Stimulated activated CD8-positive, alpha-beta memory T cell treated with anti-CD3 and anti-CD28 coated beads, Interleukin-7, amount 100 ng/mL, for 4 hours (primary cell): ENCODE results near the gene DSTN.
"Not testable (repeated sequence)": the region's sequence is repeated elsewhere in the genome, so short reads cannot be mapped to it uniquely, and the experiment has no call there.

Source experiments
- DNase-seq, 2 donors: peaks; one replicate each; pipeline ENCODE4 v3.0.0-alpha.2; 2020; ENCODE audit warnings: low read depth in 2 of 2

DSTN gene

DNA sequence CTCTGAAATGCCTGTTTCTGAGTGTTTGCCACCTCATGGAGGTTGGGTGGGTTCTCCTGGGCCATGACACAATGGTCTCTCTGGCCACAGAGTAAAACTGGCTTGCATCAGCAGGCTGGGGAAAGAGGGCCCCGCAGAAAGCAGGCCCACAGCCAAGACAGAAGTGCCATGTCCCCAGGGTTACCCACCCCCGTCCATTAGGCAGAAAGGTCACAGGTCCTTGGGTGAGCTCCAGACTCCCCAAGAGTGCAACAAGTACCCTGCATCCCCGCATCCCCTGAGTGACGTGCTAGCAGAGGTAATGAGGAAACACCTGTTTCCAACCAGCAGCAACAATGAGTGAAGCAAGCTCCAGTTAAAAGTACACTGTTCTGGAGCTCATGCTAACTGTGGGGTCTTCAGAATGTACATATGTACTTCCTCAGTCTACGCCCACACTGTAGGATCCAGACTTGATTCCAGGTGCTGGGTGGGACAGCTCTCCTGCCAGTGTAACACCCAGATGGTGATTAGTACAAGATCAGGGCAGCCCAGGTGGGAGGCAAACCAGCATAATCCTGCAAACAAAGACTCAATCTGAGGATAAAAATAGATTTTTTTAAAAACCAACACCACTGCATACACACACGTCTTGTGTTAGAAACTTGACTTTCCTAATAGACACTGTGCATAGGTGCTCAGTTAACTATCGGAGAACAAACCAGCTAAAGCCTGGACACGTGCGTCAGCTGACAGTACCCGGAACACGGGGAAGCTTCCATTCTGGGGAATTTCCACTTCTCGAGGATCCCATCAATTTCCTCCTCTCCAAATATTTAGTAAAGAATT, 80.6 kb downstream of the DSTN start:
- DNase-seq = no peak

DNA sequence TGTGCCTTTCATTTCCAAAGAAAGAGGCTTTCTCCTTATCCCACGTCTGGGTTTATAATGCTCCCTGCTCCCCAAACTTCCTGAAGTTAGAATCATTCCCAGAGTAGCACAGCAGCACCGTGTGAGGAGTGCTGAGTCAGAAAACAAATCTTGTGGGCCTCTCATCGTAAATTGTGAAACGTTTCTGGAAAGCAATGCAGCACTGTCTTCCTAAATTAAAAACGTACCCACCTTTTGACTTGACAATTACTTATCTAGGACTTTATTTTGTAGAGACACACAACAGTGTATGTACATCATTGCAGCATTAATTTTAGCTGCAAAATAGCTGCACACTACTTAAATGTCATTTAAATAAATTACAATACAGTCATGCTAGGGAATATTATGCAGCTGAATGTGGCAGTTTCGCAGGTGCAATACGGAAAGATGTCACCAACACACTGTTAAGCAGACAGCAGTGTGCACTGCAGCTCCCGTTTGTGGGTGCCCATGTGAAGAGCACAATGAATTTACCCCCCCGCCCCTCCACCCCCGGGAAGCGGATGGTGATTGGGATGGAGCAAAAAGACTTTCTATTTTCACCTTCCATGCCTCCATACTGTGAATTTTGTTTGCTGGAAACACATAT, 81.4 kb downstream of the DSTN start:
- DNase-seq = no peak

DNA sequence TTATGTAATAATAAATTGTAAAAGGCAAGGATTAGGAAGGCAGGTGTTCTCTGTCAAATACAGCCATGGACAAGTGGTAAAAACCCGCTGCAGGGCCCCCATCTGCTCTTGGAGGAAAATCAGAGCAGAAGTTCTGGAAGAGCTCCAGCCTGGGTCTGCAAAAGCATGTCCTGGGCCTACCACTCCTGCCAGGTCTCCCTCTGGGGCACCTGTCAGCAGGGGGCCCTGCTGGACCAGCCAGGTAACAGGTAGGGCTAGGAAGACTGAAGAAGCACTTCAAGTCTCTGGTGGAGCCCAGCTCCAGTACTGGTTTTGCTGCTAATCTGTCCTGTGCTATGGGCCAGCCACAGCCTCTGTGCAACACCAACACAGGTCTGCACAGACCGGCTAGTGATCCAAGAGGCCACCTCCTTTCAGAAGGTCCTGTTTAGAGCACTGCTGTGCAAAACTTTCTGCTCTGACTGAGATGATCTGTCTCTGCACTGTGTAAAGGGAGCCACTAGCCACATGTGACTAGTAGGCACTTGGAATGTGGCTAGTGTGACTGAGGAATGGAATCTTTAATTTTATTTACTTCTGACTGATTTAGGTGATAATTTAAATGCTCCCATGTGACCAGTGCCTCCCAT, 82.0 kb downstream of the DSTN start:
- DNase-seq = no peak

DNA sequence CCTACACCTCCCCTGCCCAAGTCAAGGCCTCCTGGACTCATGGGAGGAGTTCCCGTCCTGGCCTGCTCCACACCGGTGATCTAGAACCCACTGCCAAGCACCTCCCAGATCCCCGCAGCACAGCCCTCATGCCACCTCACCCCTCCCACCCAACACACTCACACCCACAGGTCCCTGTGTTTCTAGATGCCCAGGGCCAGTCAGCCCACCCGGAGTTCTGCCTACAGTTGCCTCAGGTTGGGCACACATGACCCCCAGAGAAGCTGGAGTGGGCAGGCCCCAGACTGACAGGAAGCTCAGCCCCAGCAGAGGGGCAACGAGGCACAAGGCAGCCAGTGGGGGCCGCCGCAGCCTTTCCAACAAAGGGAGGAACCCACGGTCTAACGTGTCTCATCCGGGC, 82.5 kb downstream of the DSTN start:
- no peak for DNase-seq

DNA sequence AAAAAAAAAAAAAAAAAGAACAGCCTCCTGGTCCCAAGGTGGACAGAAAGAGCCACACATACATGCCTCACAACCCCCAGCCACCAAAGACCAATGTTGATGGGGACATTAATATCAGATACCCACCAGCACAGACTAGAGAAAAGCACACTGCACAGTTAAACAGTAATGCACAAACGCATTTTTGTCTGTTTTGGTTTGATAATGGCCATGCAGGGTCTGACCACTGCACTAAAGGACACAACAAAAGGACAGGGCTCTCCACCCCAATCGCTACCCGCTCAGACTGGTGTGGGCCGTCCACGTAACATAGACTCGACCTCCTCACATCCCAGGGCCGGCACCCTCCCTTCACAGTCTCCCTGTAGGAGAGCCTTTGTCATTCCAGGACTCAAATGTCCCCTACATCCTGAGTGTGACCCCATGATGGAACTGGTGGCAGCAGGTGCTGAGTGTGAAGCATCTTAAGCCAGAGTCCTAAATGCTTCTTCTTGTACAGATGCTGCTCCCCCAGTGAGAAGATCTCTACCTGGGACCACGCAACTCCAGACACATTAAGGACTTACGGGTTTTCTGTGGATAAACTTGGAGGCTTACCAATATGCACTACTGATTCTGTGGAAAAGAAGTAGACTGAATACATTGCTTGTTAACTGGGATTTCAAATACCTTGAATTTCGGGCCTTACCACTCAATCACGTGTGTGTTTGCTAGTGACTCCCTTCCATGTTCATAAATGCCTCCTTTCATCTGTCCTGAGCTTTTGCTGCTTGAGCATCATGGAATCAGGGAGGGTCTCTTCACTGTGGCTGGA, 84.2 kb downstream of the DSTN start:
- no peak for DNase-seq

DNA sequence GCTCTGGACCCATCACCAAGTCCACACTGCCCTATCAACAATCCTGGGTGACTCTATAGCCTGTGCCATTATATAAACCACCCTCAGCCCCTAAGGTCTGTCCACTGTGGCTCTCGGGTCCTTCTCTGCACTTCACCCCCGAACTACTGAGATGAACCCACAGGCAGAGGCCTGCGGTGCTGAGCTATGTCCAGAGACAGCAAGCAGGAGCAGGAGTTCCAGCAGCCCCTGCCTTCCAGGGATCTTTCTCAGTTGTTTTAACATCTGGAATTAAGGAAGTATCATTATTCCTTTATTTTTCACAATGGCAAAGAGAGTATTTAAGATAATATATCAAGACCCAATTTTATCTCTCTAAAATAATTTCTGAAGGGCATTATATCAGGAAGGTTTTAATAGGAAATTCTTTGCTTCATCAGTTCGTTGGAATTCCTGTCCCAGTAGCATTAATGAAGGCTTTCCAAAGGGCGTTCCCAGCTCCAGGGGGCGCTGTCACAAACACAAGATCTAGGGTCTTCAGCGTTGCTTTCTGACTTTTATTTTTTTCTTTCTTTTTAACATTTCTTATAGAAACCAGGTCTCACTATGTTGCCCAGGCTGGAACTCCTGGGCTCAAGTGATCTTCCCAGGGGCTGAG, 84.9 kb downstream of the DSTN start:
- DNase-seq = no peak

DNA sequence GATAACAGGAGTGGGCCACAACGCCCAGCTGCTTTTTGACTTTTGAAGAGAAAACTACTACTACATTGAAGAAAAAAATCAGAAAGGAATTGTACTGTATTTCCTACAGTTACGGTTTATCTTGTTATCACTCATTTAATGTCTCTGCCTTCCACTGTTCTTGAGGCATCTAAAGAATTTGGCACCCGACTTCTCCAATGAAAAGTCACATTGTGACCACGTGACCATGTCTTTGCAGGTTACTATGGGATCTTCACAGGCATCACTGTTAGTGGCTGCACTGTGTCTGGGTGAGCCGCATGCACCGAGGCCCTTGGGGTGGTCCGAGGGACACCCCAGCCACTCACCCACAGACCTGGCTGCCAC, 85.4 kb downstream of the DSTN start:
- no peak for DNase-seq

DNA sequence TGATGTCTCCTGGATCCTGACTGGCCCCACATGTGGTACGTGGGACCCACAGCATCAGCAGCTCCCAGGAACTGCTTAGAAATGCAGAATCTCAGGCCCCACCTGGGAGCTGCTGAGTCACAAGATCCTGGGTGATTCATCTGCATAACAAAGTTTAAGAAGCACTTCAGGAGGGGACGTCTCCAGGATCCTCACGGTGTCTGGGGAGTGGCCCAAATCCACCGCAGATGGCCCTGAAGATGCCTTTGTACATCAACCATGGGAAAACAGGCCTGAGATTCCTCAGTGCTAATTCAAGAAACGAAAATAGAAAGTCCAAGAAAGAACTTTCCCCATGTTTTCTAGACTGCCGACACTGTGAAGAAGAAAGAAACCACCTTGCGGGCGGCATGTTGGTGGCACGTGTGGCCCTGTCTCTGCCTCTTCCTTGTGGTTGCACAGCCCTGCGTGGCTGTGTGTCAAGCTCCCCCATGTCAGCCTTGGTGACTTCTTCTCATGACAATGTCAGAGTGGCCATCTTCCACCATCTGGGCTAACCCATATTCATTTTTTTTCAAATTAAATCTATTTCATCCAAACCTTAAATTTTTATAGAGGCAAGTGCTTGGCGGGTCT, 86.1 kb downstream of the DSTN start:
- no peak for DNase-seq

DNA sequence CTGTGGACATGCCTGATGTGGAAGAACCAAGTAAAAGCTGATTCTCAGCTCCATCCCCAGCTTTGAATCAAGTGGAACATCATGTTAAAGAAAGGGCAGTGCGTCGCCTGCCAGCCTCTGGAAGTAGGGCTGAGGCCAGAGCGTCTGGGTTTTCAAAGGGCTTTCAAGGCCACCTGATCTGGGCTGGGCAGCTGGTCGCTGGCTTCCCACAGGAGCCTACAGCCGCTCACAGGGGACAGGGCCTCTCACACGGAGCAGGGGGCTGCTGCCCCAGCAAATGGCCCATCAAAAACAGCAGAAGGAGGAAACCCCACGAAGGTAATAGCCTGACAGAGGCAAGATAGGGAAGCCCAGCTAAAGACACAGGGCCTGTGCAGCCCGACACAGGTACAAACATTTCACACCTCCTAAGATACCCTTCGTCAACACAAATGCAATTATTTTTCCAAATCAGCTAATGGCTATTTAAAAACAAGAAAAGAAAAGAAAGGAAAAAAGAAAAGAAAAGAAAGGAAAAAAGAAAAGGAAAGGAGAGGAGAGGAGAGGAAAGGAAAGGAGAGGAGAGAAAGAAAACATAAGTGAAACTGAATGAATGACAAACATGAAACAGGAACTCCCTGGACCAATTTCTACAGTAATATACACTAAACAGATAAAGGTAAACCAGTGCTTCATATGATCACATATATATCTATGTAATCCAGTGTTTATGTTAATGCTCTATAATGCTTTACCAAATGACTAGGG, 87.4 kb downstream of the DSTN start:
- DNase-seq = no peak

DNA sequence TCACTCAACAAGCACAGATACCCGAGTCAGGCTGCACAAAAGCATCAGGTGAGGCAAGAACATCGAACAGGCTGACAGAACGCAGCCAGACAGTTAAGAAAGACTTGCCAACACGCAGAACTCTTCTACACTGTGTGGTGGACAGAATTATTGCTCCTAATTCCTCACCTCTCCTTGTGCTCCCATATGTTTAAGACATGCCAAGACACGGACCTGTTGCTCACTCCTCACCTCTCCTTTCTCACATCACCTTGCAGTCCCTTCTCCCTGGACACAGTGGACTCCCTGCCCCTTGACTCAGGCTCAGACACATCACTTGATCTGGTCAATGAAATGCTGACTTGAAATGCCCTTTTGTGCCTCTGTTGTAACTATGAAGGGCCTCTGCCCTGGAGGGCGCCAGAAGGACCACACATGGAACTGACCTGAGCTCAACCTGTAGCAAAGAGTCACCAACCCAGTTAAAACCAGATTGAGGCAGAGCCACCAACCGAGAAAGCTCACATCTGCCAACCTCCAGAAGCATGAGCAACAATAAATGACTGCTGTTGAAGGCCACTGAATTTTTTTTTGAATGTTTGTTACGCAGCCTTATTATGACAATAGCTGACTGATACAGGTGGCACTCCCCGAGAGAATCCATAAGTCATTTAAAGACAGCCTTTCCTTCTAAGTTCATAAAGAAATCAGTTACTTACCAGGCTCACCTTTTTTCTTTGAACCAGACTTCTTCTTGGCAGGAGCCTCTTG, 88.2 kb downstream of the DSTN start:
- DNase-seq = no peak

DNA sequence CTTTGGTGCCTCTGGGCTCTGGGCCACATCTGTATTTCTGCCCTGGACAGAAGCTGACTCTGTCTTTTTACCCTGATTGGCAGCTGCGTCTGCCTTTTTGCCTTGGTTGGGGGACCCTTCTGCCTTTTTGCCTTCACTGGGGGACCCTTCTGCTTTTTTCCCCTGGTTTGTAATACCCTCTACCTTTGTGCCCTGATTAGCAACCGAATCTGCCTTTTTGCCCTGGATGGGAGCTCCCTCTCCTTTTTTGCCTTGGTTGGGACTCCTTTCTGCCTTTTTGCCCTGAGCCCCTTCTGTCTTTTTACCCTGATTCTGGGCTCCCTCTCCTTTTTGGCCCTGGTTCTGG, 88.7 kb downstream of the DSTN start:
- no peak for DNase-seq

DNA sequence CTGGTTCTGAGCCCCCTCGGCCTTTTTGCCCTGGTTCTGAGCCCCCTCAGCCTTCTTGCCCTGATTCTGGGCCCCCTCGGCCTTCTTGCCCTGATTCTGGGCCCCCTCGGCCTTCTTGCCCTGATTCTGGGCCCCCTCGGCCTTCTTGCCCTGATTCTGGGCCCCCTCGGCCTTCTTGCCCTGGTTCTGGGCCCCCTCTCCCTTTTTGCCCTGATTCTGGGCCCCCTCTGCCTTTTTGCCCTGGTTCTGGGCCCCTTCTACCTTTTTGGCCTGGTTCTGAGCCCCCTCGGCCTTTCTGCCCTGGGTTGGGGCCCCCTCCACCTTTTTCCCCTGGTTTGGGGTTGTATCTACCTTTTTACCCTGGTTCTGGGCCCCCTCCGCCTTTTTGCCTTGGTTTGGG, 89.5 kb downstream of the DSTN start:
- DNase-seq = not testable (repeated sequence)
